ENCODE data around the gene PRG2.

The PRG2 gene

GRCh38 chr11:57408771-57409170 is 18.3 kb upstream of the PRG2 start:
- peak overlapping the region; percentile 2; the same call in 1 of the 2 replicates for H3K4me2 ChIP-seq (ENCODE audit: low read length)
- peak overlapping the region; percentile 94 for H3K27ac ChIP-seq (ENCODE audit: low read length)
- no peak overlapping the region for H3K4me3 ChIP-seq (ENCODE audit: low read length)
- no peak overlapping the region for H2AFZ ChIP-seq (ENCODE audit: low read depth, low read length)
- H3K9ac ChIP-seq (ENCODE audit: low read length), result 0 out of 2 replicates have a peak overlapping the region, but pooled peaks have one; percentile 4
- H4K20me1 ChIP-seq (ENCODE audit: insufficient read depth, low read length), result peaks cover 50% of the 10 kb centered on the region
- no peak for TF ChIP-seq EZH2phosphoT487 (IDR thresholded peaks at IDR 0.05; ENCODE audit: low read depth)
- TF ChIP-seq, protein P1, sequence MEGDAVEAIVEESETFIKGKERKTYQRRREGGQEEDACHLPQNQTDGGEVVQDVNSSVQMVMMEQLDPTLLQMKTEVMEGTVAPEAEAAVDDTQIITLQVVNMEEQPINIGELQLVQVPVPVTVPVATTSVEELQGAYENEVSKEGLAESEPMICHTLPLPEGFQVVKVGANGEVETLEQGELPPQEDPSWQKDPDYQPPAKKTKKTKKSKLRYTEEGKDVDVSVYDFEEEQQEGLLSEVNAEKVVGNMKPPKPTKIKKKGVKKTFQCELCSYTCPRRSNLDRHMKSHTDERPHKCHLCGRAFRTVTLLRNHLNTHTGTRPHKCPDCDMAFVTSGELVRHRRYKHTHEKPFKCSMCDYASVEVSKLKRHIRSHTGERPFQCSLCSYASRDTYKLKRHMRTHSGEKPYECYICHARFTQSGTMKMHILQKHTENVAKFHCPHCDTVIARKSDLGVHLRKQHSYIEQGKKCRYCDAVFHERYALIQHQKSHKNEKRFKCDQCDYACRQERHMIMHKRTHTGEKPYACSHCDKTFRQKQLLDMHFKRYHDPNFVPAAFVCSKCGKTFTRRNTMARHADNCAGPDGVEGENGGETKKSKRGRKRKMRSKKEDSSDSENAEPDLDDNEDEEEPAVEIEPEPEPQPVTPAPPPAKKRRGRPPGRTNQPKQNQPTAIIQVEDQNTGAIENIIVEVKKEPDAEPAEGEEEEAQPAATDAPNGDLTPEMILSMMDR (IDR thresholded peaks at IDR 0.05; ENCODE audit: low read depth, low read length), result no peak
- H3K4me1 ChIP-seq (ENCODE audit: low read length), result peaks cover 86% of the 10 kb centered on the region
- peaks cover 69% of the 10 kb centered on the region for H3K79me2 ChIP-seq (ENCODE audit: low read length)
- H3K27me3 ChIP-seq (ENCODE audit: low read depth, low read length), result no peaks in the 10 kb centered on the region
- H3K9me3 ChIP-seq (ENCODE audit: insufficient read depth, low read length), result no peaks in the 10 kb centered on the region
- peaks cover 84% of the 10 kb centered on the region for H3K36me3 ChIP-seq (replicated peaks; ENCODE audit: low read depth, low read length)

- peaks cover 61% of the 10 kb centered on the region for H3K79me2 ChIP-seq (ENCODE audit: low read length)
- TF ChIP-seq, protein P1 (IDR thresholded peaks at IDR 0.05; ENCODE audit: low read depth, low read length), result no peak
- no peak for TF ChIP-seq EZH2phosphoT487 (IDR thresholded peaks at IDR 0.05; ENCODE audit: low read depth)
- no peaks in the 10 kb centered on the region for H3K9me3 ChIP-seq (ENCODE audit: insufficient read depth, low read length)
- peaks cover 78% of the 10 kb centered on the region for H3K36me3 ChIP-seq (replicated peaks; ENCODE audit: low read depth, low read length)
- peak overlapping the region; percentile 48; the same call in 1 of the 2 replicates for H3K4me2 ChIP-seq (ENCODE audit: low read length)
- peak overlapping the region; percentile 94 for H3K27ac ChIP-seq (ENCODE audit: low read length)
- no peak overlapping the region for H3K9ac ChIP-seq (ENCODE audit: low read length)
- peaks cover 85% of the 10 kb centered on the region for H3K4me1 ChIP-seq (ENCODE audit: low read length)
- peaks cover 43% of the 10 kb centered on the region for H4K20me1 ChIP-seq (ENCODE audit: insufficient read depth, low read length)
- H3K4me3 ChIP-seq (ENCODE audit: low read length), result no peak overlapping the region
- H3K27me3 ChIP-seq (ENCODE audit: low read depth, low read length), result no peaks in the 10 kb centered on the region
- no peak overlapping the region for H2AFZ ChIP-seq (ENCODE audit: low read depth, low read length)
These were observed 17.6 kb upstream of the PRG2 start for GRCh38 chr11:57407941-57408475.

- Histone ChIP-seq H3K9ac (ENCODE audit: low read length) (peak overlapping the region; percentile 63), H3K27ac (ENCODE audit: low read length) (peak overlapping the region; percentile 94), H3K4me1 (ENCODE audit: low read length) (peaks cover 85% of the 10 kb centered on the region), H3K4me2 (ENCODE audit: low read length) (peak overlapping the region; percentile 48), H3K27me3 (ENCODE audit: low read depth, low read length) (no peaks in the 10 kb centered on the region), H3K36me3 (replicated peaks; ENCODE audit: low read depth, low read length) (peaks cover 79% of the 10 kb centered on the region), H2AFZ (ENCODE audit: low read depth, low read length) (no peak overlapping the region), H3K4me3 (ENCODE audit: low read length) (peak overlapping the region; percentile 7), H3K9me3 (ENCODE audit: insufficient read depth, low read length) (no peaks in the 10 kb centered on the region), H4K20me1 (ENCODE audit: insufficient read depth, low read length) (peaks cover 35% of the 10 kb centered on the region), H3K79me2 (ENCODE audit: low read length) (peaks cover 54% of the 10 kb centered on the region)
- TF ChIP-seq EZH2phosphoT487 (IDR thresholded peaks at IDR 0.05; ENCODE audit: low read depth), result no peak
- TF ChIP-seq, protein P1 (IDR thresholded peaks at IDR 0.05; ENCODE audit: low read depth, low read length), result no peak
These were observed 16.8 kb upstream of the PRG2 start for GRCh38 chr11:57407010-57407920.

GRCh38 chr11:57406337-57406904 is 16.0 kb upstream of the PRG2 start:
- no peaks in the 10 kb centered on the region for H3K9me3 ChIP-seq (ENCODE audit: insufficient read depth, low read length)
- H3K4me2 ChIP-seq (ENCODE audit: low read length), result peak overlapping the region; percentile 48
- peaks cover 33% of the 10 kb centered on the region for H4K20me1 ChIP-seq (ENCODE audit: insufficient read depth, low read length)
- peaks cover 83% of the 10 kb centered on the region for H3K4me1 ChIP-seq (ENCODE audit: low read length)
- no peaks in the 10 kb centered on the region for H3K27me3 ChIP-seq (ENCODE audit: low read depth, low read length)
- peaks cover 47% of the 10 kb centered on the region for H3K79me2 ChIP-seq (ENCODE audit: low read length)
- TF ChIP-seq EZH2phosphoT487 (IDR thresholded peaks at IDR 0.05; ENCODE audit: low read depth), result no peak
- TF ChIP-seq, protein P1 (IDR thresholded peaks at IDR 0.05; ENCODE audit: low read depth, low read length), result no peak
- no peak overlapping the region for H2AFZ ChIP-seq (ENCODE audit: low read depth, low read length)
- peaks cover 78% of the 10 kb centered on the region for H3K36me3 ChIP-seq (replicated peaks; ENCODE audit: low read depth, low read length)
- H3K27ac ChIP-seq (ENCODE audit: low read length), result peak overlapping the region; percentile 94
- peak overlapping the region; percentile 7 for H3K4me3 ChIP-seq (ENCODE audit: low read length)
- H3K9ac ChIP-seq (ENCODE audit: low read length), result peak overlapping the region; percentile 70
